GM11168 (cell line): ENCODE data around the gene ACE2.
"Not testable (repeated sequence)": the region's sequence is repeated elsewhere in the genome, so short reads cannot be mapped to it uniquely, and the experiment has no call there.

Source experiments
- in situ Hi-C: fragments of 300-500 bp; cut with MboI; formaldehyde crosslinking; loops from one replicate; pipeline ENCODE4 v1.12.0; 2022; ENCODE audit warnings: low sequenced_read_pairs; ENCODE audit not compliant: unreplicated experiment

ACE2 gene

DNA sequence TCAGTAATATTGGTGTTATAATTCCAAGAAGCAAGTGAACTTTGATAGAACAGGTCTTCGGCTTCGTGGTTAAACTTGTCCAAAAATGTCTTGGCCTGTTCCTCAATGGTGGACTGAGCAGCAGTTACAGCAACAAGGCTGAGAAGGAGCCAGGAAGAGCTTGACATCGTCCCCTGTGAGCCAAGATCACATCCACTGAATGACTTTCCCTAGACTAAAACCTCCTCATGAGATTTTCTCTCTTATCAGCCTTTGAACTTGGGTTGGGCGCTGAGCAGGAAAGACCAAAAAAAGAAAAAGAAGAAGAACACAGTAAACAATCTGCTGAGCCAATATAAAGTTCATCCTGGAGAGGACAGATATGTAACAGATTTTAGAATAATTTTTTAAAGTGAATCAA lies at the start of gene ACE2:
Gene ACE2 (minus strand): TSS at position 216 of the 400 bp plus-strand sequence. CDS start 49 bp downstream, at position 167.
- in situ Hi-C loops: no loop called here

- in situ Hi-C loops: not testable (repeated sequence)
Observed at GRCh38 chrX:15647510-15647909, 46.8 kb upstream of the ACE2 start.

DNA sequence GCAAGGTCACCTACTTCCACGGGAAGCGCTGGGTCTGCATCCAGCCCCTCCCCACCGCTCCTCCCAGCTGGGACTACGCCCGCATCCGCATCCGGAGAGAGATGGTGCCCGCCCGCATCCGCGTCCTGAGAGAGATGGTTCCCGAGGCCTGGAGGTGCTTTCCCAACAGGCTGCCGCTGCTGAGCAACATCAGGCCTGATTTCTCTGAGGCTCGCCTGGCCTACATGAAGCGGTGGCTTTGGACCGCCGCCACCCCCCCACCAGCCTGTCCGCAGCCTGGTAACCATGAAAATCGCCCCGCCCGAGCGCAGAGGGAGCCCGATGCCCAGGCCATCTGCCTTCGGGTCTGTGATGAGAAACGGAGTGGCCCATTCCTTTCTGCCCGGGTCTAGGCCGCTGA lies 45.8 kb upstream of the ACE2 start:
- in situ Hi-C loops: no loop called here

DNA sequence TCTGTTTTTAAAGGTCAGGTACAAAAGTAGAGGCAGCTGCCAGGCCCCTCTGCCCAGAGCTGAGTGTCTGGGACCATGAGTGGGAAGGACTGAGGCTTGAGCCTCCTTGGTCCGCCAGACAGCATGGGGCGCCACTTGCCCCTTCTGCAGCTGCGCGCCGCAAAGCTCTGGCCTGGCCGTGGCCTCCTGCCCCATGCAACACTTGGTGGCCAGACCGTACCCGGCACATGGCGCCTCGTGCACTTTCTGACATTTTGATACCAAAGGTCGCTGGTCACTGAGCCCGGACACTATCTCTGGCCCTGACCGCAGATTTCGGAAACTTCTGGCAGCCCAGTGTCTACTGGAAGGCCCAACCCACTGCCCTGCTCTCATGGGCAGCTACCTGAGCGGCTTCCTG lies 45.3 kb upstream of the ACE2 start:
- in situ Hi-C loops: no loop called here

DNA sequence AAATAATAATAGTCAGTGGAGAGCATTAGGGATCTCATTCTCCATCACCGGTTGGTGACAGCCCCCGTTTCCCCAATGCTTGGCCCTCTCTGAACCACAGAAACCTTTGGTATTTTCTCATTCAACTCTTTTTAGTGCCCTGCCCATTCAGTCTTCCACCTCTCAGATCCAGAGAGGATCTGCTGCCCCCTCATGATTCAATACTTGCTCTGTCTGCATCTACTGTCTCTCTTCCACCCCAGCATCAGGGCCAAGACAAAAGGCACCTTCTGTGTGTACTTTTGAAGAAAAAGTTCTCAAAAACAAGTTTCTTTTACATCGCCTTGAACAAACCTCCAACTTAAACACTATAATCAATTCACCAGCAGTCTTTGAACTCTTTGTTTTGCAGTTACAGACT lies 44.5 kb upstream of the ACE2 start:
- in situ Hi-C loops: no loop called here

GRCh38 chrX:15644560-15644872 lies 43.8 kb upstream of the ACE2 start:
- in situ Hi-C loops: no loop called here

DNA sequence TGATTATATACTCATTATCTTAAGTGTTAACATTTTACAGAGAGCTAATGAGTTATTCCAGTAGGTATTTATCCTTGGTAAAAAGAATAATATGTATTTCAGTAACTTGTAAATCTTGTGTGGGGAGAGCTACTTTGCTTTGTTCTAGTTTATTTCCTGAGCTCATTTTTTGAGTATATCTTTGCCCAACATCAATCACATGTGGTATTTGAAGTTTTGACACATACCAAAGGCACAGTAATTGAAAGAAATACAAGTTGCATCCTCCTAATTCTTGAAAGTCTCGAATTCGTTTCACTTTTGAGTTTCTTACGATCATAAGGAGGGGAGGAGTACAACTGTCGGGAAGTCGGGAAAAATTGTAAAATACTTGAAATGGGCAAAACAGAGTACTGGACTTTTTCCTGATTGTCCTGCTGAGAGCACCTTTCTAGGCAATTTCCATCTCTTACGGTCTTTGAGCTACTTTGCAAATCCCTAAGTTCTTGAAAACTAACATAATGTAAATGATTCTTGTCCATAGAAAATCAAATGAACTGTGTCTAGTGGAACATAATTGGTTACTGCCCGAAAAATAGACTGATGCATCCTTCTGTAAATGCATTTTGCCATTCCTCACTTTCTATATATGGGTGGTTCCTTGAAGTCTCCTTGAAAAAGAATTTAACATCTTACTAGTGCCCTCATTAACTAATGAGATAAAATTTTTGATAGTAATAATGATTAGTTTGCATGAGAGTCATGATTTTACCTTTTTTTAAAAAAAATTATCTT lies 43.2 kb upstream of the ACE2 start:
- in situ Hi-C loops: no loop called here

DNA sequence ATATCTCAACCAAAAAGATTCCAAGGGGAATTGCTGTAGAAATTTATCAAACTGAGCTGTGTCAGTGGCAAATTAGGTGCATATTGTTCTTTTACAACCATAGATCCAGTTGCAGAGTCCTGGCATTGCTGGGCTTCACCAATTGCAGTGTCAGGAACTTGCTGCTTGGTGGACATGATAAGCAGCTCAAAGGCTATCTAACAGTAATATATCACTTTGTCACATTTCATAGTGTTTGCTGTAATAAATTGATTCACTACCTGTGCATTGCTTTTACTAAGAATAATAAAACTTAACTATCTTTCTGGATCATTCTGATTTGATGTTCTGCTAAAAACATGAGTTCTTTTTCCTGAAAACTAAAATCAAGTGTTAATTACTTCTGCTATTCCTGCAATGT lies 30.9 kb upstream of the ACE2 start:
- in situ Hi-C loops: no loop called here

- in situ Hi-C loops: no loop called here
Observed at GRCh38 chrX:15623054-15623453, 22.3 kb upstream of the ACE2 start.

DNA sequence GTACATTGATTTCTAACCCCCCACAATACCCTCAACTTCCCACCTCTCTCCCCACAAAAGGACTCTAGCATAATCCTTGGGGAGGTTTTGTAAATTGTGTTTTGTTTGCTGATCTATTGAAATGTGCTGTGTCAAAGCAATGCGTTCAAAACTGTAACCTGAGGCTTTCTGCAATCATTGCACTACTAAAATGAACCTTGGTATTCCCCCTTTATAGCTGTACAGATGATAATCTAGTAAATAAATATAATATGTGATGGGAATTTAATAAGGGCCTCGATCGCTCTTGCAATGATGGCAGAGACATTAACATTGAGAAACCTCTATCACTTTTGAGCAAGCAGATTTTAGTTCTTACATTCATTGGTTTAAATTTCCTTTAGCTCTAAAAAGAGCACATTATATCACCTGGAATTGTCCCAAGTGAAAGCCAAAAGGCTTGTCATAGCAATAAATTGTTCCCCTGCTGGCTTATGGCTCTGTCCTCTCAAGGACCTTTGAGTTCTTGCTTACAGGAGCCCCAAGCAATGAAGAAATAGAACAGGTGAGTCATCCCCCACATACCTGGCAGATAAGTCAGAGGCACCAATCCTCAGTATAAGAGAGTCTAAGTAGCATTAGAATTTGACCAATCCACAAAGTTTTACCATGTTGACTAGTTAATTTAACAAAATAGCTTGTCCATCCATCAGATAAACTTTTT lies 18.4 kb upstream of the ACE2 start:
- in situ Hi-C loops: no loop called here

DNA sequence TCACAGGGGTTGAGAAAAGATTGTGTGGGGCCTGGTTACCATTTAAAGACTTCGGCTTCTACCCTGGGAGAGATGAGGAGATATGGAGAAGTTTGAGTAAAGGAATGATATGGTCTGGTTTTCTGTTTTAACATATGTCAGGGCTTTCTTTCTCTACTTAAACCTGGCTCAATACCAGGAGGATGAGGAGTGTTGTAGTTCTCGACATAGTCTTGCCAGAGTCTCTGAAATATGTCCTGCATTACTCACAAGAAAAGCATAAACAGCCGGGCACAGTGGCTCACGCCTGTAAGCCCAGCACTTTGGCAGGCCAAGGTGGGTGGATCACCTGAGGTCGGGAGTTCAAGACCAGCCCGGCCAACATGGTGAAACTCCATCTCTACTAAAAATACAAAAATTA lies 16.4 kb upstream of the ACE2 start:
- in situ Hi-C loops: no loop called here

GRCh38 chrX:15616531-15616930 lies 15.8 kb upstream of the ACE2 start:
- in situ Hi-C loops: no loop called here

GRCh38 chrX:15607067-15607466 lies 6.3 kb upstream of the ACE2 start:
- in situ Hi-C loops: no loop called here

DNA sequence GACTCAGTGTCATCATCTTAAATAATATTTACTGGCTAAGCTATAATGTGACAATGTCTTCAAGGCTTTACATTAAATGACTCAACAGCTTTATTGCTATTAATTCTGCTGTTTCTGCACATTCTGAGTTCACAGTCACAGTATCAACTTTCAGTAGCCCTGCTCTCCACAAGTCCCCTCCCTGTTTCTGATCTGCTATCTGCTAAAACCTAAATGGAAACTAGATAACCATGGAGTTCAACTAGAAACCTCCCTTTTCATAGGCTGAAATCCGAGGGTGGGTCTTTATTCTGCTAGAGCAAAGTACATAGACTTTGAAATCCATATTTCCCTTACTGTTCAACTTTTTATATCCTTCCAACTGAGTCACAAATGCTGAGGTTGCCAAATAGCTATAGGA lies 5.4 kb upstream of the ACE2 start:
- in situ Hi-C loops: no loop called here

DNA sequence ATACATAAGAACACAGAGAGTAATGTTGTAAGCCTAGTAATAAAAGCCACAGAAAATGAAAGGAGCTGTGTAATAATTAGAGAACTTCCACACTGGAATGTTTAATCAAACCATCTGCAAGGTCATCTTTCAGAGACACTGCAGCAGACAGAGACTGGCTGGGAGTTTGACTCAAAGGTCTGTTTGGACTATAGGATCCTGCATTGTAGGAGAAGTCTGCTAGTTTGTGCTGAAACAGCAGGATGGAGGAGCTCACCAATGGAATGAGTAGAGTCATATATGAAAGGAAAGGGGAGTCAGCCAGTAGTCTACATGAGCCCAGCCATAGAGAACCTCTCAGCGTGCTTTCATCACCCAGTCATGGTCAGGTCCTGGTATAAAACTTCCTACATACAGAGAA lies 4.5 kb upstream of the ACE2 start:
- in situ Hi-C loops: no loop called here

DNA sequence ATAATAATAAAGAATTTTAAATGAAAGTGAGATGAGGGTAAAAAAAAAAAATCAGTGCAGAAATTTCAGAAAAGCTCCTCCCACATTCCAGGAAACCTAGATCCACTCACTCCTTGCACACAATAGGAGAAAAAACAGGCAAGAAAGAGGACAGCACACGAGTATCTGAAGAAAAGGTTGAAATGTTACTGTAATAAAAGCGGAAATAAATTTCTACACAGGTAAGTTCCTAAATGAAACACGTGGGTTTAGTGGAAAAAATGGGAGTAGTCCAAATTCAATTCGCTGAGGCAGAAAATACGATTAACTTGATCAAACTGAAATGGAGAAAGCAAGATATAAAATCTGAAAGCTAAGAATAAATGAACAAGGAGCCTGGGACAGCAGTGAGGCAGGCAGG lies 2.0 kb upstream of the ACE2 start:
- in situ Hi-C loops: no loop called here

DNA sequence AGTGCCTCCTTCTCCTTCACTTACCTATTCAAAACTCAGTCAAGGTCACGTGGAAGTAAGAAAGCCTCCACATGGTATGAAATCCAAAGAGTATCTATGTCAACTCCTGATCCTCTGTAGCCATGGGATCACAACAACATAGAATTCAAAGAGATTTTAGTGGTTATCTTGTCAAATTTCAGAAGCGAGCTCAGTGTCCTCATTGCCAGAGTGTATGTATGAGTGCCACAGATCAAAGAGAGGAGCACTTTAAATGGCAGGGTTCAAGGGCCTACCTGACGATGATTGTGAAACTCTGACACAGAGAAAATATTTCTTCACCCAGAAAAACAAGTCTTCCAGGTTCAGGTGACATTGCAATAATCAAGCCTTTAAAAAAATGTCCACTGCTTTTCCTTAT lies 1.2 kb upstream of the ACE2 start:
- in situ Hi-C loops: no loop called here

DNA sequence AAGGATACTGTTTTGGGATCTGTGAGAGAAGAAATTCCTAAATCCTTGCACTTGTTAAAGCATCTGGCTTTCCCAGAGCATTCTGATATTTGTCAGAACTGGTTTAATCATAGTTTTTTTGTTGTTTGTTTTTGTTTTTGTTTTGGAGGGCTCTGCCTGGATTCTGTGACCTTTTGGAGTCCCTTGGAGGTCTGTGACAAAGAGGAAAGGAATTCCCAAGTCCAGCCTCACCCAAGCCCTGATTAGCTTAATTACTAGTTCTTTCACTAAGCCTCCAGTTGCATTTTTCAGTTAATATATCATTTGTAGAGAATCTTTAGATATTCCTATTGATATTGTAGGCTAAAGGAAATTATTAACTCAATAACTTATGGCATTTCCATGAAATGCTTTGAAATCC lies 711 bp downstream of the ACE2 start:
- in situ Hi-C loops: no loop called here

- in situ Hi-C loops: no loop called here
Observed at GRCh38 chrX:15599461-15599860, 1.3 kb downstream of the ACE2 start.

GRCh38 chrX:15598026-15598425 lies 2.7 kb downstream of the ACE2 start:
- in situ Hi-C loops: no loop called here

DNA sequence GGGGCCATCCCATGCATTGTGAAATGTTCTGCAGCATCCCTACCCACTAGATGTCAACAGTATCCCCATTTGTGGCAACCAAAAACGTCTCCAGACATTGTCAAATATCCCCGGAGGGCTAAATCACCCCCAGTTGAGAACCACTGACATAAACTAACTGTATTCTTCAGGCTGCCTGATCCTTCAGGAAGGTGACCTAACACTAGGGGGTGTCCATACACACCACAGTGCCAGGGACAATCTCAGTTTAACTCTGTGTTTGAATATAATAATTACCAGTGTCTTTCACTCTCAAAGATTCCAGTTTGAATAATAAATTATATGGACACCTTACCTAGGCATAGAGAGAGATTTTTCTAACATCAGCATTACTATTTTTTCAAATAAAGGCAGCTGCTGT lies 6.4 kb downstream of the ACE2 start:
- in situ Hi-C loops: no loop called here
